ENCODE data around the gene OSBPL8.

OSBPL8 gene

GRCh38 chr12:76356071-76356470 lies 203.5 kb downstream of the OSBPL8 start:
- DNase-seq (ENCODE audit: low read depth): no peak
- no peak overlapping the region for H3K4me3 ChIP-seq (ENCODE audit: control insufficient read depth, low read depth, low read length)
- TF ChIP-seq CTCF (conservative IDR thresholded peaks at IDR 0.05; ENCODE audit: control insufficient read depth, insufficient read depth, low read depth, low read length): no peak

GRCh38 chr12:76348079-76348901 lies 211.3 kb downstream of the OSBPL8 start, which contains the start of gene BBS10:
TSS of gene BBS10 (minus strand) at chr12:76348415. CDS start at chr12:76348358, 57 bp downstream.
- H3K4me3 ChIP-seq (ENCODE audit: control insufficient read depth, low read depth, low read length): peak within 1 kb of the TSS; percentile 86
- peak; percentile 89 for DNase-seq (ENCODE audit: low read depth)
- TF ChIP-seq CTCF (conservative IDR thresholded peaks at IDR 0.05; ENCODE audit: control insufficient read depth, insufficient read depth, low read depth, low read length): peak; percentile 42

GRCh38 chr12:76346798-76347420 lies 212.7 kb downstream of the OSBPL8 start:
- peak; percentile 77 for DNase-seq (ENCODE audit: low read depth)
- peak overlapping the region; percentile 86 for H3K4me3 ChIP-seq (ENCODE audit: control insufficient read depth, low read depth, low read length)
- peak; percentile 56 for TF ChIP-seq CTCF (conservative IDR thresholded peaks at IDR 0.05; ENCODE audit: control insufficient read depth, insufficient read depth, low read depth, low read length)

- no peak for TF ChIP-seq CTCF (conservative IDR thresholded peaks at IDR 0.05; ENCODE audit: control insufficient read depth, insufficient read depth, low read depth, low read length)
- DNase-seq (ENCODE audit: low read depth): peak; percentile 69
- no peak overlapping the region for H3K4me3 ChIP-seq (ENCODE audit: control insufficient read depth, low read depth, low read length)
These were observed 213.3 kb downstream of the OSBPL8 start for GRCh38 chr12:76346236-76346635.

- no peak for DNase-seq (ENCODE audit: low read depth)
- no peak overlapping the region for H3K4me3 ChIP-seq (ENCODE audit: control insufficient read depth, low read depth, low read length)
- TF ChIP-seq CTCF (conservative IDR thresholded peaks at IDR 0.05; ENCODE audit: control insufficient read depth, insufficient read depth, low read depth, low read length): no peak
These were observed 214.0 kb downstream of the OSBPL8 start for GRCh38 chr12:76345569-76345968.

- peak; percentile 56 for DNase-seq (ENCODE audit: low read depth)
- no peak overlapping the region for H3K4me3 ChIP-seq (ENCODE audit: control insufficient read depth, low read depth, low read length)
- no peak for TF ChIP-seq CTCF (conservative IDR thresholded peaks at IDR 0.05; ENCODE audit: control insufficient read depth, insufficient read depth, low read depth, low read length)
These were observed 218.0 kb downstream of the OSBPL8 start for GRCh38 chr12:76341436-76342030.
